IPS-NIHi11 (cell line): ENCODE results near the gene PIAS2.
A peak's percentile ranks its signal among the peaks of the same experiment; 100 is the strongest.

Experiments
- DNase-seq: peaks from one replicate; pipeline ENCODE4 v3.0.0; 2012; ENCODE audit warnings: mixed read lengths, low spot score

The PIAS2 gene

GRCh38 chr18:46761059-46761769 lies 156.1 kb downstream of the PIAS2 start:
- DNase-seq, result no peak

- no peak for DNase-seq
These were observed 157.4 kb downstream of the PIAS2 start for GRCh38 chr18:46759890-46760289.

DNA sequence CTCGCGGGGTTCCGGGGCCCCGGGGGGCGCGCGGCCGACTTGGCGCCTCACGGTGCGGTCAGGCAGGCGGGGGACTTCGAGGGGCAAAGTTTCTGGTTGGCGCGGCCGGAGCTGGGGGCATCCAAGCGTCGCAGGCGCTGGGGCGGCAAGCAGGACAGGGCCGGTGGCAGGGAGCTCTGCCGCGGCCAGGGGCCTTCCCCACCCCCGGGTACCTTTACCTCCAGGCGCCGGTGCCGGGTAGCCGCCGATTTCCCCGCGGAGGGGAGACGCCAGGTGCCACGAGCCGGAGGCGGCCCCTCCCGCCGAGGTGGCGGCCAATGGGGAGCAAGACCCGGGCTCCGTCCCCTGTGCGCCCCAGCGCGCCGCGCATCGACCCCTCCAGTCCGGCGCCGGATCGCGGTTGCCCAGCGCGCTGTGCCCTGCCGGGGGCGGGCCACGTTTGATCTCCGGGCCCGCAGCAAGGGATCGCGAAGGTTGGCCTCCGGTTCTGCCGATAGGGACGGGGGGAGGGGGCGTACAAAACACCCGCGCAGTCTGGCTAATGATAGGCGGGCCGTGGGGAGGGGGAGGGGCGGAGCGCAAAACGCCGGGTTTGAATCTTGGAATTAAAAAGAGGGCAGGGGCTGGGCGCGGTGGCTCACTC lies 160.6 kb downstream of the PIAS2 start, which contains the start of gene ST8SIA5:
TSS of gene ST8SIA5 (minus strand) at position 495 of the 643 bp plus-strand sequence. CDS start 545 bp downstream, outside the sequence.
- peak; percentile 76 for DNase-seq

DNA sequence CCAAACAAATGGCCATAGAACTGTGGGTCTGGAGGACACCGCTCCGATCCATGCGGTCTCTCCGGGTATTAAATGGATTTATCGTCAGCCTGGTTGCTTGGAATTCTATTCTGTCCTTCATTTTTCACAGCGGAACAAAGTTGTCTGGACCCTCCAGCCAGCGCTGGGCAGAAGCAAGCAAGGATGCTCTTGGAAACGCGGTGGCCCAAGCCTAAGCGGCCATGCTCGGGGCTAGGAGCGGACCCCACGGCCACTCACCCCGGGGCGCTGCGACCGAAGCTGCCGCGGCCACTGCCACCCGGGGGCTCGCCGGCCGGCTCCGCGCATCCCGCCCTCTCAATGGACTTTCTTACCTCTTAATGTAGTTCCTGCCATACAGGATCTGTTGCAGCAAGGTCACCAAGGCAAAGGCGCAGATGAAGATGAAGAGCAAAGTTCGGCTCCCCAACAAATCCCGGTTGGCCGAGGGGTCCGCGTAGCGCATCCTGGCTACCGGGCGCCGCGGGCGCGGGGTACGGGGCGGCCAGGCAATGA lies 161.2 kb downstream of the PIAS2 start:
- DNase-seq, result no peak

DNA sequence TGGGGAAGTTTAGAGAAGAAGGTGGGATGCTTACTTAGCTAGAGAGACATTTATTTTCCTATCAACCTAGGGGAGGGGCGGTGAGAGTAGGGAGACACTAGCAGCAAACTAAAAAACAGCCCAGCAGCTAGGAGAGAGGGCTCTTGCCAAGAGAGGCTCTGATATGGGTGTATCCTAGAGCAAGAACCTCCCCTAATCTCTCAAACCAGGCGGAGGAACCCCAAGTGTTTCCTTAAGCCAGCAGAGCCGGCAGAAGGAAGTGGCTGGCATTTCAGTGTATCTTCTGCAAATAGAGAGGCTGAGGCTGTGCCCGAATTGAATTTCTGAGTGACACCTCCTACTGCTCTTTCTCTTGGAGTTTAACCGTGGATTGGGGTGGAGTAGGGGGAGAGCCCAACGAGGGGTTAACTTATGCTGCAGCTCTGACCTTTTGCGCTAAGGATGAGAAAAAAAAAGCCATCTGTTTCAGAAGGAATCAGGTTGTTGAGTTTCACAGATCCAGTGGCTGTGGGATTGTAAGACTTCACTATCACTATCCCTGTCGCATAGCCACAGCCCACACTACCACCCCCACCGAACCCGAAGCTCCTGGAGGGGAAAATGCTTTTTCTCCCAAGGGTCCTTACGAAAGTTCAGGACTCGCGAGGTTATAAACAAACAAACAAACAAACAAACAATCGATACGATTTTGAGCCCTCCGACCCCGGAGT lies 161.8 kb downstream of the PIAS2 start:
- no peak for DNase-seq

DNA sequence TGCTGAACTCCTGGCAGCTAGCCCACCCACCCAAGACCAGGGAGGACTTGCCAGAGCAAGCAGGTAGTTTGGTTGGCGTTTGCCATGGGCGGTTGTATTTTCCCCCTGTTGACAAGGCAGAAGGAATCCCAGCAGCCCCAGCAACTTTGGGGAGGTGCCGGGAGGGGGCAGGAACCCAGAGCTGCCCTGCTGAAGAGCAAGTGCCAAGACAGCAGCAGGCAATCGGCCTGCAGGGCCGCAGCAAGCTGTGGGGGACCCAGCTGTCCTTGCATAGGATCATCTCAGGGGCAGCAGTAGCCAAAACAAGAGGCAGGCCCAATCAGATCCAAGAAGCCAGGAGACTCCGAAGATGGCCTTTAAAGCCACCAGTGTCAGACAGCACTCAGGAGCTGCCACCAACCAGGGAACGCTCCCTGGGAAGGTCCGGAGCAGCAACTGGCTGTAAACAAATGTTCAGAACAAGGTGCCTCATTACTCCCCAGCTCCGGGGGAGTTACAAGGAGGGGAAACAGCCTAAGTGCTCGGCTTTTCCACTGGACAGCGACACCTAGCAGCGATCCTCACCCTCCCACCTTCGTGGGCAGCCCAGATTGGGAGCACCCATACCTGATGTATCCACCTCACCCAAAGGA lies 162.5 kb downstream of the PIAS2 start:
- no peak for DNase-seq

GRCh38 chr18:46754188-46754587 lies 163.1 kb downstream of the PIAS2 start:
- DNase-seq, result no peak
